K562 (cell line): ENCODE data around the gene PKD2. TPM values are rescaled to one million over a fixed set of nuclear protein-coding genes. Genes with fewer than 3 reads are reported as not detected.

Experiments
- ATAC-seq: fragments of 200-7000 bp; cut with Tn5 transposase; 3 replicates; pipeline ENCODE4 v1.9.1; 2020; ENCODE audit warnings: moderate library complexity
- BruUV-seq: library from RNA; stranded (reverse); fragments of 400-500 nt; replicated peaks from 2 replicates; lab custom pipeline; 2021; lab: Mats Ljungman, UMichigan
- CTCF ChIA-PET: fragments of 300-600 bp; formaldehyde crosslinking; extraction: SDS; loops from one replicate; lab custom pipeline; 2021; ENCODE audit warnings: low intra/inter-chr PET ratio; lab: Yijun Ruan, JAX
- POLR2A ChIA-PET: fragments of 300-600, 350-650 bp; sonication (Branson Sonifier 250); formaldehyde crosslinking; extraction: SDS; loops from one replicate; lab custom pipeline; 2021; ENCODE audit warnings: antibody characterized with exemption, inconsistent platforms; lab: Yijun Ruan, JAX
- DNase-seq, 4 experiments: peaks; one replicate each; pipeline versions ENCODE4 v3.0.0 to v3.0.0-alpha.2; 2011 to 2018; ENCODE audit warnings: low spot score in 3 of 4, mixed read lengths in 3 of 4; ENCODE audit errors: extremely low read depth in 1 of 4
- FAIRE-seq: peaks from 2 replicates; lab custom pipeline; 2011; peaks lifted over from hg19 to GRCh38; lab: Jason Lieb, UNC
- H2AFZ ChIP-seq: 2 replicates; pipeline ENCODE4 v1.6.0; 2011; ENCODE audit warnings: low read depth, low read length, control low read depth, inconsistent platforms
- H3K27ac ChIP-seq: fragments of 200-600 bp; 3 replicates; pipeline ENCODE4 v1.8.0; 2011; ENCODE audit warnings: low read depth, mild to moderate bottlenecking, control low read depth, inconsistent platforms, low read length, moderate library complexity, mixed read lengths; ENCODE audit errors: extremely low read depth
- H3K27me3 ChIP-seq, 2 experiments: fragments of 300-600 bp in 1 of 2; 2 replicates in 1 of 2; 3 replicates in 1 of 2; pipeline versions ENCODE4 v1.6.0 to v1.8.0; 2011; ENCODE audit warnings: inconsistent platforms in 2 of 2, low read length in 2 of 2, mild to moderate bottlenecking in 1 of 2, mixed read lengths in 1 of 2, moderate library complexity in 1 of 2; ENCODE audit not compliant: control insufficient read depth in 2 of 2, insufficient read depth in 2 of 2
- H3K36me3 ChIP-seq: fragments of 300-600 bp; 3 replicates; pipeline ENCODE4 v1.8.0; 2011; ENCODE audit warnings: mild to moderate bottlenecking, low read length, inconsistent platforms; ENCODE audit not compliant: control insufficient read depth, insufficient read depth
- H3K4me1 ChIP-seq, 2 experiments: fragments of 200-600 bp in 1 of 2; replicated peaks in 1 of 2; 2 replicates in 1 of 2; 3 replicates in 1 of 2; pipeline versions ENCODE4 v1.5.1 to v1.8.0; 2011; ENCODE audit warnings: inconsistent platforms in 2 of 2, low read length in 2 of 2, mild to moderate bottlenecking in 1 of 2, mixed read lengths in 1 of 2, moderate library complexity in 1 of 2; ENCODE audit not compliant: control insufficient read depth in 2 of 2, insufficient read depth in 2 of 2
- H3K4me2 ChIP-seq: 2 replicates; pipeline ENCODE4 v1.6.1; 2011; ENCODE audit warnings: low read length, control low read depth, inconsistent platforms, mixed read lengths; ENCODE audit not compliant: insufficient read depth
- H3K4me3 ChIP-seq: fragments of 200-600 bp; sonication (generic), shearing (Covaris generic); 2 replicates; pipeline ENCODE4 v1.5.1; 2016; ENCODE audit warnings: control low read depth, inconsistent platforms
- H3K79me2 ChIP-seq: fragments of 200-600 bp; 3 replicates; pipeline ENCODE4 v1.8.0; 2011; ENCODE audit warnings: low read length, inconsistent platforms; ENCODE audit not compliant: control insufficient read depth, insufficient read depth
- H3K9ac ChIP-seq, 2 experiments: 2 replicates each; pipeline versions ENCODE4 v1.6.0 to v1.6.1; 2011; ENCODE audit warnings: low read depth in 2 of 2, low read length in 2 of 2, control low read depth in 1 of 2, inconsistent platforms in 1 of 2, mild to moderate bottlenecking in 1 of 2, mixed read lengths in 1 of 2; ENCODE audit not compliant: insufficient read depth in 1 of 2
- H3K9me1 ChIP-seq: one replicate; pipeline ENCODE4 v1.6.0; 2011; ENCODE audit warnings: inconsistent platforms, mild to moderate bottlenecking, low read length, moderate library complexity; ENCODE audit not compliant: control insufficient read depth, insufficient read depth
- H3K9me3 ChIP-seq: replicated peaks from 2 replicates; pipeline ENCODE4 v1.5.1; 2011; ENCODE audit warnings: low read depth, low read length, inconsistent platforms; ENCODE audit not compliant: control insufficient read depth, insufficient read depth
- H4K20me1 ChIP-seq: replicated peaks from 2 replicates; pipeline ENCODE4 v1.6.1; 2011; ENCODE audit warnings: low read length, inconsistent platforms, mixed read lengths; ENCODE audit not compliant: control insufficient read depth, insufficient read depth
- FOXK2 ChIP-seq, 2 experiments: fragments of 450-650 bp; IDR thresholded peaks in 1 of 2; conservative IDR thresholded peaks in 1 of 2; 2 replicates each; pipeline ENCODE4 v1.6.1; 2016; ENCODE audit warnings: low read depth in 2 of 2, mild to moderate bottlenecking in 1 of 2
- GATA2 ChIP-seq: sonication (generic); formaldehyde crosslinking; IDR thresholded peaks from 2 replicates; pipeline ENCODE4 v1.4.0; 2020; ENCODE audit warnings: mild to moderate bottlenecking, missing genetic modification reagents
- MTA3 ChIP-seq: fragments of 450-650 bp; formaldehyde crosslinking; IDR thresholded peaks from 2 replicates; pipeline ENCODE4 v1.6.1; 2017; ENCODE audit warnings: mild to moderate bottlenecking, borderline replicate concordance
- NCOA1 ChIP-seq: fragments of 450-650 bp; IDR thresholded peaks from 2 replicates; pipeline ENCODE4 v1.6.1; 2016; ENCODE audit warnings: low read depth
- TOE1 ChIP-seq, 2 experiments: fragments of 450-650 bp in 1 of 2; sonication (generic) in 1 of 2; formaldehyde crosslinking in 1 of 2; IDR thresholded peaks; 2 replicates each; pipeline versions ENCODE4 v1.7.1 to v1.8.0; 2016 to 2022; ENCODE audit warnings: borderline replicate concordance in 2 of 2, mild to moderate bottlenecking in 2 of 2, antibody characterized with exemption in 1 of 2, inconsistent platforms in 1 of 2, low read depth in 1 of 2, missing genetic modification reagents in 1 of 2, moderate library complexity in 1 of 2
- in situ Hi-C: fragments of 300-500 bp; cut with MboI; formaldehyde crosslinking; loops from 4 replicates; pipeline ENCODE4 v1.15.0; 2018; ENCODE audit warnings: inconsistent platforms, mixed read lengths
- intact Hi-C: fragments of 100-400 bp; cut with micrococcal nuclease; formaldehyde crosslinking; loops from 2 replicates; pipeline ENCODE4 v1.14.2; 2022
- polyA plus RNA-seq, 8 experiments: library from polyadenylated mRNA; depleted of rRNA in 4 of 8; stranded (reverse) in 5 of 8; unstranded in 3 of 8; fragments of >200 nt; fragmentation: Nextera tagmentation in 2 of 8; fragmentation: Illumina TruSeq in 1 of 8; extraction: Ambion mirVana in 2 of 8; extraction: Trizol in 1 of 8; gene quantifications; 2 replicates each; pipeline versions ENCODE4 v1.2.1 to v1.2.3, GENCODE V29; 2011 to 2014; ENCODE audit warnings: inconsistent platforms in 1 of 8, missing spikeins in 1 of 8
- total RNA-seq, 7 experiments: library from RNA; depleted of rRNA in 6 of 7; stranded (reverse); fragments of >200 nt in 6 of 7; fragmentation: Illumina TruSeq in 2 of 7; extraction: Trizol in 2 of 7; gene quantifications; 2 replicates each; pipeline versions ENCODE4 v1.2.1 to v1.2.3, GENCODE V29; 2011 to 2021; ENCODE audit warnings: low replicate concordance in 1 of 7
- TF ChIP-seq, protein P1 (sequence below), 3 experiments: IDR thresholded peaks in 2 of 3; conservative IDR thresholded peaks in 1 of 3; 2 replicates each; pipeline ENCODE4 v1.5.1; 2011 to 2012; ENCODE audit warnings: low read length in 3 of 3, mild to moderate bottlenecking in 3 of 3, control low read depth in 2 of 3, improper control_type of control experiment in 1 of 3, inconsistent platforms in 1 of 3, low read depth in 1 of 3, mixed read lengths in 1 of 3, moderate library complexity in 1 of 3; ENCODE audit not compliant: insufficient read depth in 2 of 3
- TF ChIP-seq, protein P2 (sequence below), 2 experiments: fragments of 450-650 bp; formaldehyde crosslinking in 1 of 2; IDR thresholded peaks; 2 replicates each; pipeline versions ENCODE4 v1.4.0 to v1.6.1; 2014 to 2020; ENCODE audit warnings: mild to moderate bottlenecking in 2 of 2, borderline replicate concordance in 1 of 2, low read depth in 1 of 2
- TF ChIP-seq, protein P3 (sequence below): fragments of 450-650 bp; formaldehyde crosslinking; IDR thresholded peaks from 2 replicates; pipeline ENCODE4 v1.4.0; 2020; ENCODE audit warnings: mild to moderate bottlenecking, moderate library complexity

The PKD2 gene
- total and polyA plus RNA-seq, 9 of the 15 experiments (the other 6 are each of a cell fraction or from before 2014, with no cell fraction given) = 0.11 to 1.2 (median 0.47) TPM

DNA sequence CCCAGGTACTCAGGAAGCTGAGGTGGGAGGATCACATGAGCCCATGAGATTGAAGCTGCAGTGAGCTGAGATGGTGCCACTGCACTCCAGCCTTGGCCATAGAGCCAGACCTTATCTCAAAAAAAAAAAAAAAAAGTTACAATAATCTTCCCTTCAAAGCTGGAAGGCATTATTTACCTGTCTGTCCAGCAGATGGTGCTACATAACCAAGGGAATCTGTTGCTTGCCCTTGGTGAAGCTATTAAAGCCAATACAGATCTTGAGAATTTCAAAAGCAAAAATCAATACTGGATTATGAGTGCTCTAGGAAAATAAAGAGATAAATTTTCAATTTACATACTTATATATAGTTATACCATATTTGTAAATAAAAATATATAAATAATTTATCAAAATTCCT is 25.9 kb downstream of the PKD2 start:
- in situ Hi-C loops (loop anchor here (5.0 to 10.0 kb wide), 2 partner anchors 179 to 481 kb away; no protein-coding TSS in a partner anchor), intact Hi-C loops (loop anchor here (1.0 kb wide), 2 partner anchors 179 to 482 kb away; no protein-coding TSS in a partner anchor)
- H4K20me1 ChIP-seq = no peaks in the 10 kb centered on the region
- no peaks in the 10 kb centered on the region for H3K4me1 ChIP-seq
- no TSS peak for BruUV-seq
- no peak overlapping the region for H3K27ac ChIP-seq
- H3K9ac ChIP-seq = no peak overlapping the region
- H3K4me3 ChIP-seq = no peak overlapping the region
- ChIA-PET CTCF (interaction anchor here (0.6 to 1.7 kb wide), 7 partner anchors 8 to 626 kb away, joined by 3 to 17 read pairs (median 6); no protein-coding TSS in a partner anchor), POLR2A (interaction anchor here (0.6 to 1.0 kb wide), 3 partner anchors 30 to 195 kb away, joined by 3 to 4 read pairs (median 3); no protein-coding TSS in a partner anchor)
- FAIRE-seq (peak; percentile 90), ATAC-seq (peak; percentile 86), DNase-seq (peak; percentile 22 to 71 (median 46))
- H3K36me3 ChIP-seq = no peaks in the 10 kb centered on the region
- no peak overlapping the region for H3K4me2 ChIP-seq
- no peaks in the 10 kb centered on the region; a peak in 1 of 5 replicates for H3K27me3 ChIP-seq
- H3K79me2 ChIP-seq = no peaks in the 10 kb centered on the region
- no peak overlapping the region for H2AFZ ChIP-seq
- no peaks in the 10 kb centered on the region for H3K9me3 ChIP-seq
- no peaks in the 10 kb centered on the region for H3K9me1 ChIP-seq
- TF ChIP-seq TOE1 (IDR thresholded peaks at IDR 0.05; ENCODE audit: borderline replicate concordance) = no peak
- TF ChIP-seq TOE1 (CRISPR knock-in tag; IDR thresholded peaks at IDR 0.05; ENCODE audit: borderline replicate concordance, low read depth) = no peak
- TF ChIP-seq FOXK2 (conservative IDR thresholded peaks at IDR 0.05 in 1 of 2, IDR thresholded peaks at IDR 0.05 in 1 of 2; ENCODE audit: low read depth in 2 of 2) = 0 out of 4 replicates have a peak, but pooled peaks of 1 of the 2 experiments have one; percentile 34
- TF ChIP-seq GATA2 = no peak
- TF ChIP-seq, protein P1, sequence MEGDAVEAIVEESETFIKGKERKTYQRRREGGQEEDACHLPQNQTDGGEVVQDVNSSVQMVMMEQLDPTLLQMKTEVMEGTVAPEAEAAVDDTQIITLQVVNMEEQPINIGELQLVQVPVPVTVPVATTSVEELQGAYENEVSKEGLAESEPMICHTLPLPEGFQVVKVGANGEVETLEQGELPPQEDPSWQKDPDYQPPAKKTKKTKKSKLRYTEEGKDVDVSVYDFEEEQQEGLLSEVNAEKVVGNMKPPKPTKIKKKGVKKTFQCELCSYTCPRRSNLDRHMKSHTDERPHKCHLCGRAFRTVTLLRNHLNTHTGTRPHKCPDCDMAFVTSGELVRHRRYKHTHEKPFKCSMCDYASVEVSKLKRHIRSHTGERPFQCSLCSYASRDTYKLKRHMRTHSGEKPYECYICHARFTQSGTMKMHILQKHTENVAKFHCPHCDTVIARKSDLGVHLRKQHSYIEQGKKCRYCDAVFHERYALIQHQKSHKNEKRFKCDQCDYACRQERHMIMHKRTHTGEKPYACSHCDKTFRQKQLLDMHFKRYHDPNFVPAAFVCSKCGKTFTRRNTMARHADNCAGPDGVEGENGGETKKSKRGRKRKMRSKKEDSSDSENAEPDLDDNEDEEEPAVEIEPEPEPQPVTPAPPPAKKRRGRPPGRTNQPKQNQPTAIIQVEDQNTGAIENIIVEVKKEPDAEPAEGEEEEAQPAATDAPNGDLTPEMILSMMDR (IDR thresholded peaks at IDR 0.05 in 2 of 3, conservative IDR thresholded peaks at IDR 0.05 in 1 of 3; ENCODE audit: insufficient read depth in 2 of 3, low read depth in 1 of 3, low read length in 3 of 3) = peak; percentile 50 to 75 (median 53); a peak in 4 of 6 replicates
- TF ChIP-seq, protein P2, sequence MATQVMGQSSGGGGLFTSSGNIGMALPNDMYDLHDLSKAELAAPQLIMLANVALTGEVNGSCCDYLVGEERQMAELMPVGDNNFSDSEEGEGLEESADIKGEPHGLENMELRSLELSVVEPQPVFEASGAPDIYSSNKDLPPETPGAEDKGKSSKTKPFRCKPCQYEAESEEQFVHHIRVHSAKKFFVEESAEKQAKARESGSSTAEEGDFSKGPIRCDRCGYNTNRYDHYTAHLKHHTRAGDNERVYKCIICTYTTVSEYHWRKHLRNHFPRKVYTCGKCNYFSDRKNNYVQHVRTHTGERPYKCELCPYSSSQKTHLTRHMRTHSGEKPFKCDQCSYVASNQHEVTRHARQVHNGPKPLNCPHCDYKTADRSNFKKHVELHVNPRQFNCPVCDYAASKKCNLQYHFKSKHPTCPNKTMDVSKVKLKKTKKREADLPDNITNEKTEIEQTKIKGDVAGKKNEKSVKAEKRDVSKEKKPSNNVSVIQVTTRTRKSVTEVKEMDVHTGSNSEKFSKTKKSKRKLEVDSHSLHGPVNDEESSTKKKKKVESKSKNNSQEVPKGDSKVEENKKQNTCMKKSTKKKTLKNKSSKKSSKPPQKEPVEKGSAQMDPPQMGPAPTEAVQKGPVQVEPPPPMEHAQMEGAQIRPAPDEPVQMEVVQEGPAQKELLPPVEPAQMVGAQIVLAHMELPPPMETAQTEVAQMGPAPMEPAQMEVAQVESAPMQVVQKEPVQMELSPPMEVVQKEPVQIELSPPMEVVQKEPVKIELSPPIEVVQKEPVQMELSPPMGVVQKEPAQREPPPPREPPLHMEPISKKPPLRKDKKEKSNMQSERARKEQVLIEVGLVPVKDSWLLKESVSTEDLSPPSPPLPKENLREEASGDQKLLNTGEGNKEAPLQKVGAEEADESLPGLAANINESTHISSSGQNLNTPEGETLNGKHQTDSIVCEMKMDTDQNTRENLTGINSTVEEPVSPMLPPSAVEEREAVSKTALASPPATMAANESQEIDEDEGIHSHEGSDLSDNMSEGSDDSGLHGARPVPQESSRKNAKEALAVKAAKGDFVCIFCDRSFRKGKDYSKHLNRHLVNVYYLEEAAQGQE (IDR thresholded peaks at IDR 0.05; ENCODE audit: borderline replicate concordance) = peak; percentile 59; the same call in 1 of the 2 replicates
- TF ChIP-seq, protein P2 (CRISPR knock-in tag; IDR thresholded peaks at IDR 0.05; ENCODE audit: low read depth) = no peak
- TF ChIP-seq MTA3 = no peak
- no peak for TF ChIP-seq NCOA1
- TF ChIP-seq, protein P3, sequence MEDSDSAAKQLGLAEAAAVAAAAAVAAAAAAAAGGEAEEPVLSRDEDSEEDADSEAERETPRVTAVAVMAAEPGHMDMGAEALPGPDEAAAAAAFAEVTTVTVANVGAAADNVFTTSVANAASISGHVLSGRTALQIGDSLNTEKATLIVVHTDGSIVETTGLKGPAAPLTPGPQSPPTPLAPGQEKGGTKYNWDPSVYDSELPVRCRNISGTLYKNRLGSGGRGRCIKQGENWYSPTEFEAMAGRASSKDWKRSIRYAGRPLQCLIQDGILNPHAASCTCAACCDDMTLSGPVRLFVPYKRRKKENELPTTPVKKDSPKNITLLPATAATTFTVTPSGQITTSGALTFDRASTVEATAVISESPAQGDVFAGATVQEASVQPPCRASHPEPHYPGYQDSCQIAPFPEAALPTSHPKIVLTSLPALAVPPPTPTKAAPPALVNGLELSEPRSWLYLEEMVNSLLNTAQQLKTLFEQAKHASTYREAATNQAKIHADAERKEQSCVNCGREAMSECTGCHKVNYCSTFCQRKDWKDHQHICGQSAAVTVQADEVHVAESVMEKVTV (CRISPR knock-in tag) = peak; percentile 51; the same call in 1 of the 2 replicates
